ENCODE data around the gene KANK3.

DNA sequence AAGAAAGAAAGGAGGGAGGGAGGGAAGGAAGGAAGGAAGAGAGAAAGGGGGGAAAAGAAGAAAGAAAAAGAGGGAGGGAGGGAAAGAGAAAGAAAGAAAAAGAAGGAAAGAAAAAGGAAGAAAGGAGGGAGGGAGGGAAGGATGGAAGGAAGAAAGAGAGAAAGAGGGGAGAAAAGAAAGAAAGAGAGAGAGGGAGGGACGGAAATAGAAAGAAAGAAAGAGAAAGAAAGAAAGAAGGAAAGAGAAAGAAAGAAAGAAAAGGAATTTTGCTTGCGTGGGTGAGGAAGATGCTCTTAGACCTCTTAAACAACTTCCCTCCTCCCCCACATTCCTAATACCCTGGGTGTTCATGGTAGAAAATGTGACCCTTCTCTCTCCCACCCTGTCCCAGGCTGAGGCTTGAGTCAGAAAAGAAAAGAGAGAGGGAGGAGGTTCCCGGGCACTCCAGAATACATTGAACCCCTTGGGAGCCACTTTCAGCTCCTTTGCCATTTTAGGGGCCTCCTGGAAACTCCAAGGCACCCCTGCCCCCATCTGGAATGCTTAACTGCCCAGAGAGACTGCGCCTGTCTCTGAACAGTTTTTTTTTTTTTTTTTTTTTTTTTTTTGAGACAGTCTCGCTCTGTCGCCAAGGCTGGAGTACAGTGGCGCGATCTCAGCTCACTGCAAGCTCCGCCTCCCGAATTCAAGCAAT is 9.2 kb upstream of the KANK3 start:
- TF ChIP-seq, protein P1, sequence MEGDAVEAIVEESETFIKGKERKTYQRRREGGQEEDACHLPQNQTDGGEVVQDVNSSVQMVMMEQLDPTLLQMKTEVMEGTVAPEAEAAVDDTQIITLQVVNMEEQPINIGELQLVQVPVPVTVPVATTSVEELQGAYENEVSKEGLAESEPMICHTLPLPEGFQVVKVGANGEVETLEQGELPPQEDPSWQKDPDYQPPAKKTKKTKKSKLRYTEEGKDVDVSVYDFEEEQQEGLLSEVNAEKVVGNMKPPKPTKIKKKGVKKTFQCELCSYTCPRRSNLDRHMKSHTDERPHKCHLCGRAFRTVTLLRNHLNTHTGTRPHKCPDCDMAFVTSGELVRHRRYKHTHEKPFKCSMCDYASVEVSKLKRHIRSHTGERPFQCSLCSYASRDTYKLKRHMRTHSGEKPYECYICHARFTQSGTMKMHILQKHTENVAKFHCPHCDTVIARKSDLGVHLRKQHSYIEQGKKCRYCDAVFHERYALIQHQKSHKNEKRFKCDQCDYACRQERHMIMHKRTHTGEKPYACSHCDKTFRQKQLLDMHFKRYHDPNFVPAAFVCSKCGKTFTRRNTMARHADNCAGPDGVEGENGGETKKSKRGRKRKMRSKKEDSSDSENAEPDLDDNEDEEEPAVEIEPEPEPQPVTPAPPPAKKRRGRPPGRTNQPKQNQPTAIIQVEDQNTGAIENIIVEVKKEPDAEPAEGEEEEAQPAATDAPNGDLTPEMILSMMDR (IDR thresholded peaks at IDR 0.05), result no peak
- no peak for TF ChIP-seq POLR2A (IDR thresholded peaks at IDR 0.05)

All from prostate gland (tissue), 2 donors.